GM19397 (cell line): ENCODE results near the gene ENDOV.

Source experiments
- ATAC-seq: cut with Tn5 transposase; IDR thresholded peaks from one replicate; pipeline ENCODE4 v1.9.1; 2021; ENCODE audit warnings: mild to moderate bottlenecking, moderate library complexity; ENCODE audit not compliant: unreplicated experiment

The ENDOV gene

GRCh38 chr17:80447790-80448189 lies 32.8 kb downstream of the ENDOV start:
- ATAC-seq, result no peak

GRCh38 chr17:80449194-80449929 lies 34.4 kb downstream of the ENDOV start:
- no peak for ATAC-seq

DNA sequence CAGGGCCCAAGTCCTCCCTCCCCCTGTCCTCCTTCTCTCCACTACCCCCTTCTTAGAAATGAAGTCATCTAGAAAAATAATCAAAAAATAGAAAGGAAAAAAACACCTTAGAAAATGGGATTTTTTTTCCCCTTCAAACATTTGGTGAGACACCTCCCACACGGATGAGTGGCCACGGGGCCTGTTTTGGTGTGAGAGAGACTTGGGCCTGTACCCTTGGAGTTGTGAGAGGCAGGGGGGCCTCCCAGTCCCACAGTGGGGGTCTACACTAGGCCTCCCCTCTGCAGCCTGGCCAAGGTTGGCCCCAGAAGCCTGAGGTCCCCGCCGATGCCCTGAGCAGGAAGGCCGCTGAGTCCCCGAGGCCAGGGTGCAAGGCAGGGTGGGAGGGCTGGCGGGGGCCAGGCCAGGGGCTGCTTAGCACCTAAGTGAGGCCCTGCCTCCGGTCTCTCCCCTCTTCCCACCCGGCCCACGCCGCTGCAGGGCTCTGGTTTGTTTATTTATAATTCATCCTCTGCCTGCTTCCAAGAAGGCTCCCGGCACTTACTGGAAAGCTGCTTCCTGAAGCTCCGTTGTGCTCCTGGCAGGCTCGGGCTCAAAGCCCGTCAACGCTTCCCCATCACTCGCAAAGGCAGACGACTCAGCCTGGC lies 35.1 kb downstream of the ENDOV start:
- no peak for ATAC-seq

DNA sequence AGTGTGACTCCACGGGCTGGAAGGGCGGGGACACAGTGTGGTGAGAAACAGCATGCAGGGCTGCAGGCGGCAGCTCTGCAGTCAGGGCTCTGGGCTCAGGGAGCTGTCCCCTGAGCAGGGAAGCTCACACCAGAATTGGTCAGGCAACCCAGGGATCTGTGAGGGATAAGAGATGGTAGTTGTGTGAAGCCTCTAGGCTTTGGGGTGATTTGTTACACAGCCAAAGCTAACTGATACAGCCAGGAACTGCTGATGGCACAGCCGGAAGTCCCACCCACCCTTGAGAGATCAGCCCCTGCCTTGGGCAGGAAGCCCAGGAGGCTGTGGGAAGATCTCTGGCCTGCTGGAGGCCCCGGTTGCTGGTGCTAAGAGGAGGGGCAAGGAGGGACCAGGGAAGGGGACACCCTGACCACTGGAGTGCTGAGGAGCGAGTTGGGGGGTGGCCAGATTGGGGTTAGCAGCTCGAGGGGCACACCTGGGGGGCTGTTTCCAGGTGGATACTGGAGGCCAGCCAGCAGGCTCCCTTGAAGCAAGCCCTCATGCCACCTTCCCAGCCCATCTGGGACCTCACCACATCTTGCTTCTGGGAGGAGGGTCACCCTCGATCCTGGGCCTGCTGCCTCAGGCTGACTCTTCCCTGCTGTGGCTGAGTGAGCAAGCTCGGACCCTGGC lies 36.3 kb downstream of the ENDOV start:
- no peak for ATAC-seq

- ATAC-seq, result no peak
These were observed 37.4 kb downstream of the ENDOV start for GRCh38 chr17:80452173-80452915.

DNA sequence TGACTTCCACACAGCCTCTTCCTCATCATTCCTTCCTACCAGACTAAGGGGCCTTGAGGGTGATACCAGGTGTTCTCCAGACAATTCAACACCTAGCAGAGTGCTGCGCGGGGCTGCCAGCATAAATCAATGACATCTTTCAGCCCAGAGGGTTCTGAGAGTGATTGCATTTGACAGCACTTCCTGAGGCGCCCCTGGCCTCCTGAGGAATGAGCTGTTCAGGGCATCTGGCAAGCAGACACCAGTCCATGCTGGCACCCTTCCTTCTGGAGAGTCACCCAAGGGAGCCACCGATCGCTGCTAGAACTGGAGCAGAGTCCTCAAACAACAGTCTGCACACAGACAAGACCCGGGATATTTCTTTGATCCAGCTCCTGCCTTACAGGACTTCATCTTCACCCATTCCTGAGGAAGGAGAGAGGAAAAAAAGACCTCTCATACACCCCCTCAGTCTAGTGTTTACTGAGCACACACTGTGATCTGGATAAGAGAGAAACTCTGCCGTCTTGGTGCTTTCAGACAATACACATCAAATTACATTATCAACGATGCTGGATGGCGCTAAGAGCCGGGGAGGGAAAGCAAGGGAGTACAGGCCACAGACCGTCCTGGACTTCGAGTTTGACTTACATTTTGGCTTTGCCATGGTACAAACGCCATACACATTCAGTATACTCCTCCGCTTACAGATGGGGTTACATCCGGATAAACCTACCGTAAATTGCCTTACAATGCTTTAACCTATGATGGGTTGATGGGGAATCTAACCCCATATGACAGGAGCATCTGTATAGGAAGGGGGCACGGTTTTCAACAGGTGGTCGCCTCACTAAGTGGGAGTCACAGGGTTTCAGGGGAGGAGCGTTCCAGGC lies 38.4 kb downstream of the ENDOV start:
- no peak for ATAC-seq

- peak; percentile 3 for ATAC-seq
These were observed 39.1 kb downstream of the ENDOV start for GRCh38 chr17:80453998-80454556.

DNA sequence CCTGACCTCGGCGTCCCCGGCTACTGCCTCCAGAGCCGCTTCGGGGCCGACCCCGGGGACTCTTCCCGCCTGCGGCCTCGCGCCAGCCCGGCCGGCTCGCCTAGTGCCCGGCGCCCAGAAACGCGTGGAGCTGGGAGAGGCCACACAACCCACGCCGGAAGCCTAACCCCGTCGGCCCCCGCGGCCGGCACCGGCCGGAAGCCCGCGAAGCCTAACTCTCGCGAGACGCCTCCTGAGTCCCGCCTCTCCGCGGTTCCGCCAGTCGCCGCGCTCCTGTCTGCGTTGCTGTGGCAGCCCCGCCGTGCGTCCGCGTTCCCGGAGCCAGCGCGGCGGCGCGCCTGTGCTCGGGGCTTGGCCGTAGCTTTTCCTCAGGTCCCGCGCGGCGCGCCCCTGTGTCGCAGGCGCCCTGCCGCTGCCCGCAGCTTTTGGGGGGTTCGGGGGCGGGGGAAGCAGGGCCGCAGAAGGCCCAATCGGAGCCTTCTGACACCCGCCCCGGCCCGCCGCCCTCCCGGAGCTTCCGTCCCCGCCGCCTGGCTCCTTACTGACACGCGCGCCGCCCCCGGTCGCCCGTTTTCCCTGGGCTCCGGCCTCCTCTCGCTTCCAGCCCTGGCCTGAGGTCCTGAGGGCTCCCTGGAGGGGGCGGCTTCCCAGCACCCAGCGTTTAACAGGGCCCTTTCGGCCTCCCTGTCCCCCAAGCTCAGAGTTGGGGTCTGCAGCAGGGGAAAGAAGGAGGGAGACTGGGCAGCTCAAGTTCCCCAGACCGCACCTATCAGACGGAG lies 39.8 kb downstream of the ENDOV start:
- ATAC-seq, result peak; percentile 87

DNA sequence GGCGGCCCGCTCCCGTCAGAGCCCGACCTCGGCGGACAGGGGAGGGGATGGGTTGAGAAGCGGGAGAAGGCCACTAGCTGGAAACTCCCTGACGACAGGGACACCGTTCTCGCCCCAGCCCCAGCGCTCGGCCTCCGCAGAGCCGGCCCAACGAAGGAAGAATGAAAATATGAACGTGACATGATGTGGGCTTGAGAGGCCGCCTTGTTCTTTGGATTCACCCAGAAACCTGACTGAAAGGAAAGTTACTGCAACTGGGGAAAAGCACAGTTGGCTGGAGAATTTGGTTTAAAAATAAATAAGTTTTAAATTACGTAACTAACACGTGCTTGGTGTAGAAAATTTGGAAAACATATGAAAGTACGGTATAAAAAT lies 40.4 kb downstream of the ENDOV start:
- ATAC-seq, result no peak

DNA sequence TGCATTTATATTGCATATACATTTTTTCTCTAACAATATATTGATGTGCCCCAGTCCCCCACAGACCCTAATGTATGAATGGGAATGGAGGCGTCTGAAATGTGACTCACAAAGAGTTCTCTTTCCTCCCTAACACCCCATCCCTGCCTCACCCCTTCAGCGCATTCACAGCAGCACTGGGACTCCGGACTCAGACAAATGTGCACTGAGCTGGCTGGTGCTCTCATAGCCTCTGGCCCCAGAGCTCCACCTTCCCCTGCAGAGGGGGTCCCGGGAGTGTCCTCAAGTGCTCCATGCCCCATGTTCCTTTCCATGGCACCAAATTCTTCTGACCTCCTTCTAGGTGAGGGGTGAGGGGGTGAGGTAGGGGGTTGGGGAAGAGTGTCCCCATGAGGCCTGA lies 40.8 kb downstream of the ENDOV start:
- no peak for ATAC-seq

- no peak for ATAC-seq
These were observed 41.7 kb downstream of the ENDOV start for GRCh38 chr17:80456465-80457235.

GRCh38 chr17:80457236-80457856 lies 42.4 kb downstream of the ENDOV start:
- no peak for ATAC-seq

- no peak for ATAC-seq
These were observed 43.0 kb downstream of the ENDOV start for GRCh38 chr17:80458016-80458415.

DNA sequence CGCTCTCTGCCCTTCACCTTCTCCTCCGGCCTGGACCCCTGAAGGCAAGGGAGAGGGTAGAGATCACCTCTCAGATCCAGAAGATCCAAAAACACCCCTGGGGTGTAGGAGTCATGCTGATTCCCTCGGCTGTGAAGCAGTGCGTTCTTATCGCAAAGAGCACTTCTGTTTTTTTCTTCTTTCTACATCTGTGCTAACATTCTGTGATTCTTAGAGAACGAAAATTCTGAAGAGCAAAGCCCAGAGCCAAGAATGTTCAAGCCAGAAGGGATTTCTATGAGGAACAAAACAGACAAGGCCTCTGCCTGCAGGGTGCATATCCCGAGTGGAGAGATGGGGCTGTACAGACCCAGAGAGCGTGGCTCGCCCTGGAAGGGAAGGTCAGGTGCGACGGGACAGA lies 44.3 kb downstream of the ENDOV start:
- ATAC-seq, result no peak

DNA sequence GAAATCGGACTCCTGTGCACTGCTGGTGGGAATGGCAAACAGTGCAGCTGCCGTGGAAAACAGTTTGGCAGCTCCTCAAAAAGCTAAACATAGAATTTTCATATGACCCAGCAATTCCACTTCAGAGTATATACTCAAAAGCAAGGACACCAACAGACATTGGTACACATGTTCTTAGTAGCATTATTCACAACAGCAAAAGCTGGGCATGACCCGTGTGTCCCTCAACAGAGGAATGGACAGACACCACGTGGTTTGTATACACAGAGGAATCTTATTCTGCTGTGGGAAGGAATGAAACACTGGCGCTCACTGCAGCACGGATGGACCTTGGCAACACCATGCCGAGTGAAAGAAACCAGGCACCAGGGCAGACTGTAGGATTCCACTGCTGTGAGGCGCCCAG lies 45.5 kb downstream of the ENDOV start:
- no peak for ATAC-seq

DNA sequence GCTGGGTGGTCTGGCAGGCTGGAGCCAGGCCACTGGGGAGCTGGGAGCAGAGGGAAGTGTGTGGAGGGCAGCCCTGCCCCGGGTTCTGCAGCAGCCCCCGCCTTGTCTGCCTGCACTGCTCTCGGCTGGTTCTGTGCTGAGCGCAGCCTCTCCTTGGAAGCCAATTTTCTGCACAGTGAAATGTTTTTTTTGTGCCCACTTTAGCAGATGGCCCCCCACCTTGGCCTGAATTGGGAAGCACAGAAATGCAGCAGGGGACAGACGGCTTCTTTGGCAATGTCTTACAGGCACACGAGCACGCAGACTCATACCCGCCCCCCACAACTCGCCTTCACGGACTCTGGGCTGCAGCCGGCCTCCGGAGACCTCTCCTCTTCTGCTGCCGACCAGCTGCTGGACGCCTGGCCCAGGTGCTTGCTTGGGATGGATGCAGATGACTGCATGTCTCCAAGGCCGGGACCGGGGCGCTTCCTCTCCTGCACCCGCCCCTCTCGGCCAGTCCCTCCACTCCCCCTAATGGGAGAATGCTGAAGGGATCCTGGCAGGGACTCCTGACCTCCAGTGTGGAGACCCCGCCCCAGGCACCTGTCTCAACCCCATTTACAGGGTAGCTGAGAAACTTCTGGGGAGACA lies 46.7 kb downstream of the ENDOV start:
- no peak for ATAC-seq

DNA sequence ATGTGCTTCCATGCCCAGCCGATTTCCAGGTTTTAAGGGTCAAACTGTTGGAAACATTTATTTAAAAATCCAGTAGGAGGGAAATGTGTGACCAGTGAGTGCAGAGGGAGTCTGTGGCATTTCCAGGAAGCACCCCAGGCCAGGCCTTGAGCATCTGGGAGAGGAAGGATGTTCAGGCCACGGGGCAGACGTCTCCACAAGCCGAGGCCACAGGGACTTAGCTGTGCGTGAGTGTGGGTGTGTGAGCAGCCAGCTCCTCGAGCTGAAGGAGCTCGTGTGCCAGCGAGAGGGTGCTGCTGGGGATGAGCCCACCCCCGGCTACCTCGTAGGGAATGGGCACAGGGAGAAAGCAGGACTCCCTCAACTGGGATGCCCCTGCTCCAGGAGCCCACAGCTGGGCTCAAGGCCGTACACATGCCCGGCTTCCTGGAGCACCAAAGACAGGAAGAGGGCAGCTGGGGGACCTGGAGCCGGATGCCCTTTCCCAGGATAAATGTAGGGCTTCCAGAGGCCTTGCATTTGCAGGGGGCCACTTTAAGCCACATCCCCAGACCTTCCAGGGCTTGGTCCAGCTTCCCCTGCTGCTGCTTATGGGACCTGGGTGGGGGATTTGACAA lies 48.9 kb downstream of the ENDOV start:
- ATAC-seq, result no peak
